GM19452 (cell line): ENCODE results near the gene CS.

Experiments used
- ATAC-seq: cut with Tn5 transposase; IDR thresholded peaks from one replicate; pipeline ENCODE4 v1.9.1; 2021; ENCODE audit not compliant: unreplicated experiment

Gene CS

GRCh38 chr12:56253091-56253490 is 47.0 kb downstream of the CS start:
- no peak for ATAC-seq

DNA sequence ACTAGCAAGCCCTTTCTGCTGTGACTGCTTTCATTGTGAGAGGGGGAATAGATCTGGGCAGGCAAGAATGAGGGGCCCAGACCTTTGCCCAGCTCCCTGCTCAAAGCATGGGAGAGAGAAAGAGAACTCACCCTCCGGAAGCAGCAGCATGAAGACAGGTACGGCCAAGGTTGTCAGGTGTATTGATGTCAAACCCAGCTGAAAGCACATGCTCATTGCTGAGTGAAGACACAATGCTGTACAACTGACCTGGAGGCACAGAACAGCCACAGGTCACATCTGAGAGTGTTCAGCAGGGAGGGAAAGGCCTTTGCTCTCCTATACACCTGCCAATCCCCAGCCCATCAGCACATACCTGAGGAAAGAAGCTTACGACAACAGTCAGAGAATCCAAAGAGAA is 47.5 kb downstream of the CS start:
- no peak for ATAC-seq

GRCh38 chr12:56248711-56249110 is 51.4 kb downstream of the CS start:
- ATAC-seq, result no peak

DNA sequence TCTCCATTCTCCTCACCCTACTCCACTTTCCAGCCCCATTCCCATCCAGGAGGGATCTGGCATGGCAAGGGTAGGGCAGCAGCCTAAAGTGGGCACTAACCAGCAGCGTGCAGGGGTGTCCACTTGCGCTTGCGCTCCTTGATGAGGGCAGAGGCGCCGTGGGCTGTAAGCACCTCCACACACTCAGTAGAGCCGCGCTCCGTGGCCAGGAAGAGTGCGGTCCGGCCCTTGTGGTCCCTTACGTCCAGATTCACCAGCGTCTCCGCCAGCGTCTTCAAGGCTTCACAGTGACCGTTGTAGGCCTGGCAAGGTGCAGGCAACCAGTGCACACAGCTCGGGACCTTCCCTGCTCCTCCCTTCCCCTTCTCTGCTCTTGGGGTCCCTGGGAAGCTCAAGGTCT is 52.2 kb downstream of the CS start:
- ATAC-seq, result no peak

DNA sequence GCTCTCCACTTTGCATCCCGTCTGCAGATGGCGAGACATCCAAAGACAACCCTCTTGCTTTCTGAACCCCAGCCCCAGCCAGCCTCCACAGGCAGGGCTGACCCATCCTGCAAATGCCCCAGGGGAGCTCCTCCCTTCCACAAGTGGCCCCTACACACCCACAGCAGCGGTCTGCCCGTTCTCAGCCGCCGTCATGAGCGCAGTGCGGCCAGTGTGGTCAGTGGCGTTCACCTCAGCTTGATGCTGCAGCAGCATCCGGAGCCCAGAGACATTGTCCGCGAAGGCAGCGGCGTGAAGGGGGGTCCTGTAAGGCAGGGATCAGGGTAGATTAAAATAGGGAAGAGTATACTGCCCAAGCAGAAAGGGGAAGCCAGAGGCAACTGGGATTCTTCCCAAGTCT is 55.6 kb downstream of the CS start:
- ATAC-seq, result no peak

- ATAC-seq, result no peak
These were observed 56.4 kb downstream of the CS start for GRCh38 chr12:56243731-56244181.

GRCh38 chr12:56242986-56243385 is 57.1 kb downstream of the CS start:
- ATAC-seq, result no peak

- ATAC-seq, result no peak
These were observed 58.5 kb downstream of the CS start for GRCh38 chr12:56241424-56242303.

GRCh38 chr12:56237552-56237951 is 62.6 kb downstream of the CS start:
- ATAC-seq, result no peak

DNA sequence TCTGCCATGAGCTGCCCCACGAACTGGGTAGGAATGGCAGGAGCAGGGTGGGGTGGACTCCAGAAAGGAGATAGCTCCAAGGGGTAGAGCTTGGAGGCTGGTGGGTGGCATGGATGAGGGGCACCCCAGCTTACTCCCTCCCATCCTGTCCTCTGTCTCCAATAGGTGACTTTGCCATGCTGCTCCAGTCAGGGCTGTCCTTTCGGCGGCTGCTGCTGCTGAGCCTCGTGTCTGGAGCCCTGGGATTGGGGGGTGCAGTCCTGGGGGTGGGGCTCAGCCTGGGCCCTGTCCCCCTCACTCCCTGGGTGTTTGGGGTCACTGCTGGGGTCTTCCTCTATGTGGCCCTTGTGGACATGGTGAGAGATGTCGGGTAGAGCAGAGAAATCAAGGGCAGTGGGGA is 63.1 kb downstream of the CS start:
- ATAC-seq, result no peak

- ATAC-seq, result no peak
These were observed 64.0 kb downstream of the CS start for GRCh38 chr12:56236091-56236490.

DNA sequence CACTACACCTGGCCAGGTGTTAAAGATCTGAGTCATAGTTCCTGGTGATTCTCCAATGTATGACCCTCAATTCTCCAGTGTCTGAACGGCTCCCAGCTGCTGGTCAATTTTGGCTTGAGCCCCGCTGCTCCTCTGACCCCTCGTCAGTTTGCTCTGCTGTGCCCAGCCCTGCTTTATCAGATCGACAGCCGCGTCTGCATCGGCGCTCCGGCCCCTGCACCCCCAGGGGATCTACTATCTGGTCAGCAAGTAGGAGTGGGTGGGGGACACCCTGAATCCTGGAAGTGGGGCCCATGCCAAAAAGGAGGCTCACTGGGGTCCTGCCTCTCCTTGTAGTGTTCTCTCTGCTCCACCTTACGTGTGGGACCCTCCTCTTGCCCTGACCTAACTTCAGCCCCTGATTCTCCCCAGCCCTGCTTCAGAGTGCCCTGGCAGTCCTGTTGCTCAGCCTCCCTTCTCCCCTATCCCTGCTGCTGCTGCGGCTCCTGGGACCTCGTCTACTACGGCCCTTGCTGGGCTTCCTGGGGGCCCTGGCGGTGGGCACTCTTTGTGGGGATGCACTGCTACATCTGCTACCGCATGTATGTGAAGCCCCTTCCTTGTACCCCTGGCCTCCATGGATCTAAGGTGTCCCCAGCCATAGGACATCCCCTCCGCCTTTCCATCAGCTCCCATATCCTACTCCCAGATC is 65.2 kb downstream of the CS start:
- ATAC-seq, result no peak

- no peak for ATAC-seq
These were observed 68.9 kb downstream of the CS start for GRCh38 chr12:56231184-56231582.

DNA sequence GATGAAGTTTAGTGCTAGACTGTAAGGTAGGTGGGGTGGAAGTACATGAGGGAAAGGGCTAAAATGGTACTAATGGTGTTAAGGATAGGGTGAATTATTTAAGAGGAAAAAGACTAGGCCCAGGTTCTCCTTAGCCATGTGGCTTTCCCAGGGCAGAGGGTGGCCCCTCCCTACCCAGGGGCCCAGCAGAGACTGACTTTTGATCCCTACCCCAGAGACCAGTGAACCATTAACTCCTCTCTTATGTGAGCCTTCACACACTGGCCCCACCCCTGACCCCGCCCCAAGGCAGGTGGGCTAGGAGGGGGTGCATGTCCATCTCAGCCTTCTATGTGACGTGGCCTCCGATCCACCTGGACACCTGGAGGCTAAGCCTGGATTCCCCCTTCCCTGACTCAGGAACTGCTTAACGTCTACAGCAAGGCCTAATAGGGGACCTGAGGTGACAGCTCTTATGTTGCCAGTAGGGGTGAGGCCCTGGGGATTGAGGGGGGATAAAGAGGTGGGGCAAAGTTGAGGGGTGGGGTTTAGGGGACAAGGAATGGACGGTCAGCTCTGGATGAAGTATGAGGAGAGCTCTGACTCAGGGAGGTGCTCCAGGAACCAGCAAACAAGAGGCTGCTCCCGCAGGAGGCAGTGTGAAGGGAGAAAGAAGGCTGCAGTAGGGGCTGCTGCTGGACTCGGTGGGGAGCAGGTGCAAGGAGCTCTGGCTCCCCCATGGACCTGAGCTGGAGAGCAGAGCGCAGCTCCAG is 69.5 kb downstream of the CS start:
- ATAC-seq, result no peak

- ATAC-seq, result no peak
These were observed 70.2 kb downstream of the CS start, which contains the start of gene SLC39A5 for GRCh38 chr12:56229916-56230431. SLC39A5 (plus strand) TSS chr12:56230051; CDS start chr12:56231275, 1,224 bp downstream.

DNA sequence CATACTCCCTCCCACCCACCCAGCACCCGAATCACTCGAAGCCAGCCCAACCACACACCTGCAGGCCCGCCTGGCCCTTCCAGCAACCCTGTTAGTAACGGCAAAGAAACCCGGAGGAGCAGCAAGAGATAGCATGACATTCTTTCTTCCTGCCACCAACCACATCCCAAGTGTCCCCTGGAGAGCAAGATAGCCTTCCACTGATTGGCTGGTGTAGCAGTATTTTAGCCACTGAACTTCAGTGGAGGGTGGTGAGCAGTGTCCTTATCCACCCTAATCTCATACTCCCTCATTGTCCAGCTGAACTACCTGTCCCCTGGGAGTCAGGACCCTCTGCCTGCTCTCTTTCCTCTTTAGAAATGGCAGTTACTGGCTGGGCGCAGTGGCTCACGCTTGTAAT is 71.0 kb downstream of the CS start:
- no peak for ATAC-seq

DNA sequence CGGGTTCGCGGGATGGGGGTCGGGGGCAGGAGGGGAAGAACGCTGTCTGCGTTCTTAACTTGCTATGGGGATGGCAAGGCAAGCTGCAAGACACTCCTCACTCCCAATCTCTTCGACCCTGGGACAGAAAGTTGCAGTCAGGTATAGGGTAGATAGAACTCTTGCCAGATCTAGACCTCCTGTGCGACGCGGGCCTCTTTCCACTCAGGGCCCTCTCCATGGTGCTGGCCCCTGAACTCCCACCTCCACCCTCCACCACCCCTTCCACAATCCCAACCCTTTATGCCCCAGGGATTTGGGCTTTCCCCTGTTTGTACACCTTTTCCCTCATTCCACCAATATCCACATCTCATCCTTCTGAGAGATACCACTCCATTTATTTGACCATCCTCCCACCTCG is 75.2 kb downstream of the CS start:
- no peak for ATAC-seq

GRCh38 chr12:56224102-56224701 is 75.9 kb downstream of the CS start, which contains the start of gene NABP2:
NABP2 (plus strand) TSS chr12:56224342; CDS start chr12:56224857, 515 bp downstream.
- peak; percentile 76 for ATAC-seq

GRCh38 chr12:56223571-56224101 is 76.5 kb downstream of the CS start:
- no peak for ATAC-seq

GRCh38 chr12:56222531-56222895 is 77.6 kb downstream of the CS start:
- no peak for ATAC-seq
